OCI-M1 (cell line): ENCODE data around the gene GALR1.
"Not testable (repeated sequence)": the region's sequence is repeated elsewhere in the genome, so short reads cannot be mapped to it uniquely, and the experiment has no call there.

Experiments used
- DNase-seq: peaks from one replicate; lab custom pipeline; 2025; lab: John Stamatoyannopoulos, UW

The GALR1 gene

GRCh38 chr18:77250926-77251729, 1.5 kb downstream of the GALR1 start:
- DNase-seq, result no peak

- no peak for DNase-seq
These were observed 2.0 kb downstream of the GALR1 start for GRCh38 chr18:77251730-77252050.

- DNase-seq, result no peak
These were observed 5.2 kb downstream of the GALR1 start for GRCh38 chr18:77254711-77255405.

GRCh38 chr18:77255426-77256105, 5.9 kb downstream of the GALR1 start:
- DNase-seq, result no peak

GRCh38 chr18:77262643-77263465, 13.2 kb downstream of the GALR1 start:
- DNase-seq, result no peak

GRCh38 chr18:77263466-77263763, 13.8 kb downstream of the GALR1 start:
- DNase-seq, result no peak

- no peak for DNase-seq
These were observed 18.3 kb downstream of the GALR1 start for GRCh38 chr18:77267969-77268368.

- DNase-seq, result no peak
These were observed 18.8 kb downstream of the GALR1 start for GRCh38 chr18:77268456-77268855.

GRCh38 chr18:77271576-77272481, 22.2 kb downstream of the GALR1 start:
- no peak for DNase-seq

- DNase-seq, result not testable (repeated sequence)
These were observed 41.2 kb downstream of the GALR1 start for GRCh38 chr18:77290841-77291240.

GRCh38 chr18:77298172-77298571, 48.5 kb downstream of the GALR1 start:
- no peak for DNase-seq

GRCh38 chr18:77299706-77300105, 50.1 kb downstream of the GALR1 start:
- no peak for DNase-seq

GRCh38 chr18:77300579-77300978, 50.9 kb downstream of the GALR1 start:
- DNase-seq, result no peak

GRCh38 chr18:77304268-77304667, 54.6 kb downstream of the GALR1 start:
- no peak for DNase-seq

GRCh38 chr18:77305676-77306075, 56.0 kb downstream of the GALR1 start:
- DNase-seq, result no peak

- DNase-seq, result no peak
These were observed 58.6 kb downstream of the GALR1 start for GRCh38 chr18:77308216-77308615.

- no peak for DNase-seq
These were observed 64.9 kb downstream of the GALR1 start for GRCh38 chr18:77314511-77314910.

- no peak for DNase-seq
These were observed 65.3 kb downstream of the GALR1 start for GRCh38 chr18:77314952-77315351.

- no peak for DNase-seq
These were observed 66.4 kb downstream of the GALR1 start for GRCh38 chr18:77316008-77316407.

GRCh38 chr18:77316641-77317040, 67.0 kb downstream of the GALR1 start:
- DNase-seq, result no peak

- DNase-seq, result no peak
These were observed 71.4 kb downstream of the GALR1 start for GRCh38 chr18:77320971-77321559.
